RPMI8226 (cell line): ENCODE measurements around the gene EIF2A.

ENCODE experiments used
- DNase-seq: peaks from one replicate; pipeline ENCODE4 v3.0.0-alpha.2; 2015

EIF2A gene

DNA sequence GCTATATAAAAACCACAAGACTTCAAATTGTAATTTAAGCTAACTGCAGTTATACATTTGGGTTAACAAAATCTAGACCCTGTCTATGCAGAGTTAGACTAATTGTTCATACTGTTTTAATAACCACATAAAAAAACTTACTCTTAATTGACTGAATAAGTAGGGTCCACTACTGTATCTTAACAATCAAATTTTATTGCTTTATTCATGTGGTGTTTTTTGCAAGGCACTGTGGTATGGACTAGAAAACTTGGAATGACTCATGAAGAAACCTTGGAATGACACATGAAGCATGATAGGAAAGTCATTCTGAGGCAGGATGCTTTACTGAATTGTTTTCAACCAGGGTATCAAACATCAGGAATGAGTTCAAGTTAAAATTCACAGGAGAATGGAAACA, 2.5 kb upstream of the EIF2A start:
- no peak for DNase-seq

DNA sequence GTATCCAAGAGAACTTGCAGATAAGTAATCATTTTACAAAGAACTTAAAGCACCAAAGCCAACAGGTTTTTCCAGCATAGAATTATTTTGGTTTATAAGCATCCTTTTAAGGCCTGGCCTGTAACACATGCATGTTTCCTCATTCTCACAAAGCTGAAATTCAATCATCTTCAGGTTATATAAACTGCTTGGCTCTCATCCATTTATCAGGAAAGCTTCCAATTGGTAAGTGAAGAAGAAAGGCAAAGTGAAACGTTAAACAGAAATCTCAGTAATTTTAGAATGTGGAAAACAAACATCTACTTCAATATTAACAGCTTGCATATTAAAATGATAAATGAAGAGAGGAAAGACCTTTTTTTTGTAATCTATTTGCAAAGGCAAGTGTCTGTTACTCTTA, 1.9 kb upstream of the EIF2A start:
- peak; percentile 46 for DNase-seq

DNA sequence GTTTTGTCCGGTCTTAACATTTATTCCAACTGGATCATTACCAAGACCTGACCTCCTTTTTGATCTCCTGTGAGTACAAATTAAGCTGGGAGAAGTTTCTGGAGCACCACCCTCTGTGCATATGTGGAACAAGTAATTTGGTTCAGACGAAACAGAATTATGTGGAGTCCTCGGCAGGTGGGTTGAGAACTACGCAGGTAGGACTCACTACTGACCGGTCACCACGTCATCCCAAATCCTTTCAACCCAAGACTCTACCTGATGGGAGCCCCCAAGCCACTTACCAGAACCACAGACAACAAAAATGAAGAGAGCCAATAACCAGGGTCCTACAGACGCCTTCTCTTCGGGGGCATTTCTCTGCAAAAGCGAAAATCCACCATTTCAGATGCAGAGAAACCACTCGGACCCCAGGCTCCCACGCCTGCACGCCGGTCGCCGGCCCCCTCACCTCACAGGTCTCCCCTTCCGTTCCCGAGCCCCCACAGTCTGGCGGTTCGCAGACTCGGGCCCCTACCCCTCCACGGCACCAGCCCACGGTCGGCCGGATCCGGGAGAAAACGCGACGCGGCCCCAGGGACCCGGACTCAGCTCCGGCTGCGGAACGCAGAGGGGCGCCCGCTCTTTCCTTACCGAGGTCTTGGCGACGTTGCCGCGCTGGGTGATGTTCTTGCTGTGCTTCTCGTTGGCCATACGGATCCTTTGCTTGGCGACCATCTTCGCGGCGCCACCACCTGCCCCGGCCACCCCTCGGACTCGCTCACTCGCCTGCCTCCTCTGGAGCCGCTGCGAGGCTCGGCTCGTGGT, 965 bp upstream of the EIF2A start:
- DNase-seq, result peak; percentile 63

DNA sequence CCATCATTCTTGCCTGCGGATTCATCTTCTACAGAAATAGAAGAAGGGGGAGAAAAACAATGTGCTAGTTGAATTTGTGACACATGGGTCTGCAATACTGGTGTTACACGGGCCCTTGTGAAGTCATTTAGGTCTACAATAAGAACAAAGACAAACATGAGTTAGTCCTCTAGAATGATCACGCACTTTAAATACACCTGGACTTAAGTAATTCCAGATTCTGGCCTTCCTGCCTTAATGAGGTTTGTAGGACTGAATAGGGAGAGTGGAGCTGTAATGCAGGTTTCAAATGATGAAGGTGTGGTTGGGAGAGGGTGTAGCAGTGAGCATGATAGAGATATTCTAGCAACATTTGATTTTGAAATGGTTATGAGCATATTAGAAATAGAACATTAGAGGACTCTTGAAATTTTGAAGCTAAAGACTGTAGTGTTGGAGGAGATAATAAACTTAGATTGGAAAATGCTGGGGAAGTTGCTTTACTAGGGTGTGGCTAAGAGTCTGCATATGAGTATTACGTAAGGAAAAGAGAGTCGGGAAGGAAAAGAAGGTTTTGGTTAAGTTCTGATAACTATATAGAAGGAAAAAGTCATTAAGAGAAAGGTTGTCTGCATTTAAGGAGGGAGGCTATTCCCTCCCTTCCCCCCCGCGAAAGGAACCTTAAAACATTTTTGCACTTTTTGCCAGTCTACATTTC, 606 bp downstream of the EIF2A start:
- DNase-seq, result no peak

DNA sequence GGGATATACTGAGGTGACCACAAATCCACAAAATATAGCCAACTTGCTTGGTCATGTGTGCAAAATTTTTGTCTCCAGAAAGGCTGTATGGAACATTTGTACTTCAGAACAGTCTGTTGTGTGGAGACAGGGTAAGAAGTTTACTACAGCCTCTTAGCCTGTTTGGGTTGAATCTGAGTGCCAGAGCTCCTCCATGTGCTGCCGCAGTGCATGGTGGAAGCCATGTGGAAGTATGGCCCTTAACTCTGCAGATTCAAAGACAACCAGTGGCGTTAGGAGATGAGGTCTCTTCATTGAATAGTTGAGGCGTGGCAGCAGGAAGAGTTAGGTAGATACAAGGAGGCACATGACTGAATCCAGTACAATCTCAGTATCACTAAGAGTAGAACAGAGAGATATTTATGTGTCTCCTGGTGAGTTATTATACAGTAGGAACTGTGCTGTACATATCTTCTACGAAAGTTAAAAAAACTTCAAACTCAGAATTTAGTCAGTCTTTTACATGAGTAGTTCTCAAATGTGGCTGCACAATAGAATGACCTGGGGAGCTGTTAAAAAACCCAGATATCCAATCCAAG, 9.4 kb downstream of the EIF2A start:
- DNase-seq, result no peak

DNA sequence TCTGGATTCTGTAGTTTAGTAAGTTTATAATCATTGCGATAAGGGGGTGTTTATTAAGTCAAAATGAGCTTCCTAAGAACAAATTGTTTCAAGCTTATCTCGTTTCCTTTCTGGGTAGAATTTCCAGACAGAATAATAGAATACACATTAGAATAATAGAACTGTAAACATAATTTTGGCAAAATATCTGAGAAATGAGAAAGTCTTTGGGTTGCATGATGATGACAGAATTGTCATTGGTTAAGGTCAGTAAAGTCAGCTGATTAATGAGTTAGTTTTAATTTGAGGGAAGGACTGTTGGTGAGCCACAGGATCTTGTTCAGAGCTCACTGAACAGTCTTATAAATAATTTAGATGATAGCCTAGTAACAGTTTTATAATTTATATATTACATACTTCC, 10.2 kb downstream of the EIF2A start:
- DNase-seq, result no peak

DNA sequence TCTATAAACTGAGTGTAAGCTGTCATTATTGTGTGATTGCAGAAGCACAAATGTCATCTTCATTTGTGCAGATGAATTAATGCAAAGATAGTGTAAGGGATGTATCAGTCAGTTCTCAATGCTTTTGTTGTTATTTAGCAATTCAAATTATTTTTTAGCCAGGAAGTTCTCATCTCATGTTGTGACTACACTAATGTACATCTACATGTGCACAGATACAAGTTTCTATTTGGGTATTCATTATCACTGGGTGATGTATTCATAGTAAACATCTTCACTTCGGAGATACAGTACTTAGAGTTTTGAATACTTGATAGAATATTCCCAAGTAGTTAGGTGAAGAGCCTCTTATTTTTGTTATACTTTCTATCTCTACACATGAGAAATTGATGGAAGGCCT, 11.1 kb downstream of the EIF2A start:
- DNase-seq, result no peak

DNA sequence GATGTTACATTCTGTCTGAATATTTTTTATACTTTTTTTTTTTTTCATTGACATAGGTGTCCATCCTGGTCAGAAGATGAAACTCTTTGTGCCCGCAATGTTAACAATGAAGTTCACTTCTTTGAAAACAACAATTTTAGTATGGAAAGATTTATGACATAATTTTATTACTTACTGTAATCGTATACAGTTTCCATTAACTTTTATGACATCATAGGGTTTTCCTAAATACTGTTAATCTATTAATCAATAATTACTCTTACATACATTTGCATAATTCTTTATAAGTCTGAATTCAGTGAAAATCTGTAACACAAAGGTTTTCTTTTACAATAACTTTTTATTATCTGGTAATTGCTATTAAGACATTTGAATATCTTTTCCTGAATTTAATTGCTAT, 17.7 kb downstream of the EIF2A start:
- DNase-seq, result no peak

DNA sequence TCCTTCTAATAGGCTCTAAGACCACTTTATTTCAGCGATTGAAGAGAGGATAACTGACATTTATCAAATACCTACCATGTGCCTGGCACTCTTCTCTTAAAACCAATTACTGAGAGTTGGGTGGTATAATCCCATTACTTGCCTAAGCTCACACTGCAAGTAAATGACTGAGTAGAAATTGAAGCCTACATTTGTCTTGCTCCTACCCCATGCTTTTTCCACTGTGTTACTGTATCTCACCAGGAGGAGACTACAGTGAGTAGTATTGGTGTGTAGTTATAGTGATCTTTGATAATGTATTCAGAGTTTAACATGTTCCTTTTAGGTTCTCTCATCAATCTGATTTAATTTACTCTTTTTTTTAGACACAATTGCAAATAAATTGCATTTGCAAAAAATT, 20.7 kb downstream of the EIF2A start:
- DNase-seq, result no peak

DNA sequence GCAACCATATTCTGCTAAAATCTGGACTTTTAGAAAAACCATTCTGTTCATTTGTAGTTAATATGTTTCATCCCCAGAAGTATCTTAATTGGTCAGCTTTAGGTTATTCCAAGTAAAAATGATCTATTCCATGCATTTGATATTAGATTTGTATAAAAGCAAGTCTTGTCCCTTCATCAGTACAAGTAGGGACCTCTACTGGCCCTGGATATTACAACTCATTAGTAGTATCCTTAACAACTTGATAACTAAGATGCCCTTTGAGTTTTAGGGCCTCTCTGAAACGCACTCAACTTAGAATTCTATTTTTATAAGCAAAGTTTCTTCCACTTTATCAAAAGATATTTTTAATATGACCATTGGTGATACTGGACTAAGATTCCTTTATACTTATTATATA, 31.3 kb downstream of the EIF2A start:
- no peak for DNase-seq

DNA sequence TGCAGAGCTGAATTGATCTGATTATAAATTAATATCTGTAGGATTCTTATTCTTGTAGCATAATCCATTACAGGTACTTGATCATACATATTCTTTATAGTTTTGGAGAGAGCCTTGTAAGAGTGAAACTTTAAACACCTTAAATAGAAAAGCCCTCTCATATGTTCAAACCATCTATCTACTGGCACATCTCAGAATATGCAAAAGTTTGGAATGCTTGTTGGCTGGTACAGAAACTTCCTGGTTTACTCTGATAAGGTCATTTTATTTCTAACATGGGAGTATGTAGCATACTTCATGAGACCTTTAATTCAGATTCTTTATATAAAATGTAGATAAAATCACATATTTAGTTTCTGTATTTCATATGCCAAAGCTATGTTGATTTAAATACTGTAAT, 34.6 kb downstream of the EIF2A start:
- DNase-seq, result no peak

DNA sequence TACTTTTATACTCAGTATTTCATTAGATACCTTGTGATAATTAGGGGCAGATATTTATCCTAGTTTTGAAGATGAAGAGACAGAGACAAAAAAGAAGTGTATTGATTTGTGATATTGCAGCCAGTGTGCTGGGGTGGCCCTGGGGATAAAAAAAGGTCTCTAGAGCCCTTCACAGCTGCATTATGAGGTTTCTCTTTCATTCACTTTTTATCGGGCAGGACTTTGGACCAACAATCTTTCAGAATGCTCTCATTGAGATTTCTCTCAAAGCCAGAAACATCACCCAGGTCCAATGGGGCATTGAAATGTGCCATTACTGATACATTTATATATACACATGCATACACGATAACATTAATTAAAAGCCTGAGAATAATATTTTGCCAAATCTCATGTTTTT, 36.0 kb downstream of the EIF2A start:
- no peak for DNase-seq

DNA sequence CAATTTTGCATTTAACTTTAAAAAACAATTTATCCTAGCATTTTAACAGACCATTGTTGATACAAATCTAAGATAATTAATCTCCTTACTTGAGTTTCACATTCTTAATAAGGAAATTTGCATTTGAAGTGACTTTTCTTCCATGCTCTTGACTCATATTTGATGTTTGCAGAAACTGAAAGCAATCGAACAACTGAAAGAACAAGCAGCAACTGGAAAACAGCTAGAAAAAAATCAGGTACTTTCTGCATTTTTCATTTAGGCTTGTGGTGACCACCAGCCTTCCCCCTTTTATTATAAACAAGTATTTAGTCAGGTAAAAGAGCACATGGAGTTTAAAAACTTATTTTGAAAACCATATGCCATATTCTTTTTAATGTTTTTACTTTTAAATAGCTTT, 36.4 kb downstream of the EIF2A start:
- peak; percentile 37 for DNase-seq

DNA sequence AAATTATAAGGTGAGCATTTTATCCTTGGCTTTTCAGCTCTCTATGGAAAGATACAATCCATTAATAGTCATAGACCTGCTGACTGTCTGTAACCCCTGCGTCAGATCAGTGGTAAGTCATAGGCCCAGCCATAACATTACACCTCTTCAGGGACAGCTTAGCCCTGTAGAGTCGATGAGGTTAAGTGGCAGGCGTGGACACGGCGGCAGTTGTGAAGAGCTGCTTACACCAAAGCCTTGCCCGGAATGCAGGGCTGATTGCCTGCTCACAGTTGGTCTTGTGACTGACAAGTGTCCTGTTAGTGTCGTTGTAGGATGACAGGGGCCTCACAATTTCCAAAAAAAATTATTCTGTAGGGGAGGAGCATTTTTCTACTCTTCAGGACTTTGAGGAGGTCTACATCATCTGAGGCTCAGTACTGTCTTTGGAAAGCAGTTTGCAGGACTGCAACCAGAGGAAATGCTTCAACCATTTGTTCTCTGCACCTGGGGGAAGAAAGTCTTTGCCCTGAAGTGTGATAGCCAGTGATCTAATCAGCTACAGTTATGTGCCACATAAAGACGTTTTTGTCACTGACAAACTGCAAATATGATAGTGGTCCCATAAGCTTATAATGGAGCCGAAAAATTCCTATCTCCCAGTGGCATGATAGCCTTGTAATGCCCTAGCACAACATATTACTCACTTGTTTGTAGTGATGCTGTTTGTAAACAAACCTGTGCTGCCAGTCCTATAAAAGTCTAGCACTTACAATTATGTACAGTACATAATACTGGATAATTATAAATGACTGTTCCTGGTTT, 41.6 kb downstream of the EIF2A start:
- DNase-seq, result no peak

DNA sequence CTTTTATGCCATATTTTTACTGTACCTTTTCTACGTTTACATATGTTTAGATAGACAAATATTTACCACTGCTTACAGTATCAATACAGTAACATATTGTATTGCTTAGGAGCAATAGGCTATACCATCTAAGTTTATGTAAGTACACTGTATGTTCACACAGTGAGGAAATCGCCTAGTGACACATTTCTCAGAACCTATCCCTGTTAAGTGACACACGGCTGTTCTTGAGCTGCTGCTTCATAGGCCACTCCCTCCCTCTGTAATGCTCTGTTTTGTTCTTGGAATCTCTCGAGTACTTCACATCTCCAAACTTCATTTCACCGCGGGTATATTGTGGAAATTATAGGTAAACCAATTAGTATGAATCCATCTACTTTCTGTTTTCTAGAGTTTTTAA, 43.2 kb downstream of the EIF2A start:
- DNase-seq, result no peak

DNA sequence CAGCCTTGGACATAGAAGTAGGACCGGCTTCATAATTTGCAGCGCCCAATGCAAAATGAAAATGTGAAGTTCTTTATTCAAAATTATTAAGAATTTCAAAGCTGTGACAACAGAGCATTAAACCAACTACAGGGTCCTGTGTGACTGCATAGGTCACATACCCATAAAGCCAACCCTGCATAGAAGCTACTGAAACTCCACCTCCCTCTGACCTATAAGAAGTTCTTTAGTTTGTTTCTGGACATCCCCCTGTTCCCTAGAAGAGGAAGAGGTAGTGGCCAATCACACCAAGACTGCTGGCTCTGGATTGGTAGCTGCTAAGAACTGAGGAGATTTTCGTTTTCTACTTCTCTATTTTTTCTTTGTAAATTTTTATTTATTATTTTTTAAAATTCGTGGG, 47.6 kb downstream of the EIF2A start:
- no peak for DNase-seq

DNA sequence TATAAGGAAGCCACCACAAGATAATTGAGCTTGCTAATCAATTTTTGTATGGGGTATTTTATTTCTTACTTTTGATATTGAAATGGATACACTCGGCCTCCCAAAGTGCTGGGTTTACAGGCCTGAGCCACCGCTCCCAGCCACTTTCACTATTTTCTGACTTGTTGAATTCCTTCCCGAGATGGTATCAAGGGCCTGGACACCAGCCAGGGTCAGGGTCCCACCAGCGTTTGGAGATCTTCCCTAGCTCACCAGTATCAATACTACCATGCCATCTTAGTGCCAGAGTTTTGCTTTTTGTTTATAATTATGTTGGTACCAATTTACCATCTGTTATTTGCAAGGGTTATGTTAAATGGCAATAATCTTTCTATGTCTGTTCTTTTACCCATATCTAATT, 51.1 kb downstream of the EIF2A start:
- no peak for DNase-seq

DNA sequence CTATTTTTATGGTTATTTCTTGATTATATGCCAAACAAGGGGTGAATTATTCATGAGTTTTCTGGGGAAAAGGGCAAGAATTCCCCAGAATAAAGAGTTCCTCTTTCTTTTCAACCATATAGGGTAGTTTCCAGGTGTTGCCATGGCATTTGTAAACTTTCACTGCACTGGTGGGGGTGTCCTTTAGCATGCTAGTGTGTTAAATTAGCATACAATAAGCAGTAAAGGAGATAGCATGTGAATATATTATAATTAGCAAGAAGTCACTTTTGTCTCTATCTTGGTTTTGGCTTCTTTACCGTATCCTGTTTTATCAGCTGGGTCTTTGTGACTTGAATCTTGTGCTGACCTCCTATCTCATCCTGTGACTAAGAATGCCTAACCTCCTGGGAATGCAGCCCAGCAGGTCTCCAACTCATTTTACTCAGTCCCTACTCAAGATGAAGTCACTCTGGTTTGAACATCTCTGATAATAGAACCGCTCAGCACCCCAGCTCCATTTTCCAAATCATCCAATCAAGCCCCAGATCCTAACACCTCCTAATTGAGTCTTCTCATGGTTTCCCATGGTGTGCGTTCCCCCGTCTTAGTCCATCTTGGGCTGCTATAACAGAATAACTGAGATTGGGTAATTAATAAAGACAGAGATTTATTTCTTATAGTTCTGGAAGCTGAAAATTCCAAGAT, 53.2 kb downstream of the EIF2A start:
- DNase-seq, result peak; percentile 76

DNA sequence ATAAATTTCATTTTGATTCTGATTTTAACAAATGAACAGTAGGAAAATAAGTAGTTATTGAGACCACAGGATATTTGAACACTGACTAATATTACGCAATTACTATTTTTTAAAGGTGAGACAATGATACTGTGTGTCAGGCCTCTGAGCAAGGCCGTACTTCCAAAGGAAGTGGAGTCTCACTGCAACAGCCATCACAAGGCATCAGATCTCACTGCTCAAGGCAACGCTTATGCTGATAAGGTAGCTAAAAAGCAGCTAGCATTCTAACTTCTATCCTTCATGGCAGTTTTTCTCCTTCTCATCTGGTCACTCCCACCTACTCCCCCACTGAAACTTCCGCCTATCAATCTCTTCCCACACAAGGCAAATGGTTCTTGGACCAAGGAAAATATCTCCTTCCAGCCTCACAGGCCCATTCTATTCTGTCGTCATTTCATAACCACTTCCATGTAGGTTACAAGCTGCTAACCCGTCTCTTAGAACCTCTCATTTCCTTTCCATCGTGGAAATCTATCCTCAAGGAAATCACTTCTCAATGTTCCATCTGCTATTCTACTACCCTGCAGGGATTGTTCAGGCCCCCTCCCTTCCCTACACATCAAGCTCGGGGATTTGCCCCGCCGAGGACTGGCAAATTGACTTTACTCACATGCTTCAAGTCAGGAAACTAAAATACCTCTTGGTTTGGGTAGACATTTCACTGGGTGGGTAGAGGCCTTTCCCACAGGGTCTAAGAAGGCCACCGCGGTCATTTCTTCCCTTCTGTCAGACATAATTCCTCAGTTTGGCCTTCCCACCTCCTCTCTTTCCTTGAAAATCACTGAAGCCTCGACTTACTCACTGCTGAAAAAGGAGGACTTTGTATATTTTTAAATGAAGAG, 54.3 kb downstream of the EIF2A start:
- DNase-seq, result peak; percentile 57

DNA sequence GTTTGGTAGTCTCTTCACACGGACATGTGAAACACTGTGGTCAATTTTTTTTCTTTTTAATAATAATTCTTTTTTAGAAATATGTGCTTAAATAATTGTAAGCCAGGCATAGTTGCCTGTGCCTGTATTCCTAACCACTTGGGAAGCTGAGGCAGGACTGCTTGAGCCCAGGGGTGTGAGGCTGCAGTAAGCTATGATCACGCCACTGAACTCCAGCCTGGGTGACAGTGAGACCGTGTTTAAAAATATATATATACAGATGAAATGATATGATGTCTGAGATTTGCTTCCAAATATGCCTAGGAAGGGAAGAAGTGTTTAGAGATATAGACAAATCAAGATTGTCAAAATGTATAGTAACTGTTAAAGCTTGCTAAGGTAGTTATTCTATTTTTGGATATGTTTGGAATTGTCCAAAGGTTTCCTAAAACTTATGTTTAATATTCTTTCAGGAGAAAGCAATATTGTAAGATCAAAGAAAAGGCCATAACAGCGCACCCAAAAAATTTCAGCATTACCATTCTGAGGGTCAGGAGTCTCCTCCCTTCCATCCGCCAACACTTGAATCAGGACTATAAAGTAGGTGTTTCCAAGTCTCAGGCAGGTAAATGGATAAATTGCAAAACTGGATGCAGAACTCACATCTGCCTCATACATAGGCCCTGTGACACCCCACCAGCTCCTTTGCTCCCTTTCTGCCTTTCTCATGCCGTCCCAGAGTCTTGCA, 56.0 kb downstream of the EIF2A start:
- peak; percentile 39 for DNase-seq
